Measurements from ENCODE around the gene PKP3. TPM values are rescaled to one million over a fixed set of nuclear protein-coding genes. Genes with fewer than 3 reads are reported as not detected.
A peak's percentile ranks its signal among the peaks of the same experiment; 100 is the strongest.

Gene PKP3
- total RNA-seq, 1 donor from 2014 or later = 0.85 TPM

DNA sequence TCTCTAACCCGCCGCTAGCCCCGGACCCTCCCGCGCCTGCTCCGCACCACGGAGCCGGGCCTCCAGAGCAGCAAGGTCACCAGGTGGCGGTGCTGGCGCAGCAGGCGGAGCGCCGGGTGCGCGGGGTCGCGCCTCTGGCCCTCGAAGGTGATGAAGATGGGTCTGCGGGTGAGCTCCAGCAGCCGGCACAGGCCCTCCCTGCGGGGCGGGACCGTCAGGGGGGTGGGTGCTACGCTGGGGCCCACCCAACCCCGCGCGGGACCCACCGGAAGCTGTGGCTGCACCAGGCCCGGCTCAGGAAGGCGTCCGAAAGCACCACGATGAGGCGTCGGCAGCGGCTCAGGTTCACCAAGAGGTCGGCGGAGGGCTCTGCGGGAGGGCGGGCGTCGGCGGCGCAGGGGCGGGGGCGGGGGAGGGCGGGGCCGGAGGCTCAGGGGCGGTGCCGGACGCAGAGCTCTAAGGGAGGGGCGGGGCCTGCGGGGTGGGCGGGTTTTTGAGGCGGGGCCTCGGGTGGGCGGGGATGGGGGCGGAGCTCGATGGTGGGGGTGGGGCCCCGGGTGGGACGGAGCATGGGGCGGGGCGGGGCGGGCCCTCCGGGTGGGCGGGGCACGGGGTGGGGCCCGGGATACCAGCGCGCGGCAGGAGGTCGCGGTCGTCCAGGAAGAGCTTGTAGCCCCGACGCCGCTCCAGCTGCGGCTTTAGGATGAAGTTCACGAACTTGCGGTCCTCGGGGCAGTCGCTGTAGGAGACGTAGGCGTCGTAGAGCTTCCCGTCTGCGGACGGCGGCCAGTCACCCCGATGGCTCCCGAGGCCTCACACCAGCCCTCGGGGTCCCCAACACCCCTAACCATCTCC, 13.0 kb downstream of the PKP3 start:
- no peaks in the 10 kb centered on the region for H3K36me3 Mint-ChIP-seq (ENCODE audit: low read depth)
- TF ChIP-seq, protein P1, sequence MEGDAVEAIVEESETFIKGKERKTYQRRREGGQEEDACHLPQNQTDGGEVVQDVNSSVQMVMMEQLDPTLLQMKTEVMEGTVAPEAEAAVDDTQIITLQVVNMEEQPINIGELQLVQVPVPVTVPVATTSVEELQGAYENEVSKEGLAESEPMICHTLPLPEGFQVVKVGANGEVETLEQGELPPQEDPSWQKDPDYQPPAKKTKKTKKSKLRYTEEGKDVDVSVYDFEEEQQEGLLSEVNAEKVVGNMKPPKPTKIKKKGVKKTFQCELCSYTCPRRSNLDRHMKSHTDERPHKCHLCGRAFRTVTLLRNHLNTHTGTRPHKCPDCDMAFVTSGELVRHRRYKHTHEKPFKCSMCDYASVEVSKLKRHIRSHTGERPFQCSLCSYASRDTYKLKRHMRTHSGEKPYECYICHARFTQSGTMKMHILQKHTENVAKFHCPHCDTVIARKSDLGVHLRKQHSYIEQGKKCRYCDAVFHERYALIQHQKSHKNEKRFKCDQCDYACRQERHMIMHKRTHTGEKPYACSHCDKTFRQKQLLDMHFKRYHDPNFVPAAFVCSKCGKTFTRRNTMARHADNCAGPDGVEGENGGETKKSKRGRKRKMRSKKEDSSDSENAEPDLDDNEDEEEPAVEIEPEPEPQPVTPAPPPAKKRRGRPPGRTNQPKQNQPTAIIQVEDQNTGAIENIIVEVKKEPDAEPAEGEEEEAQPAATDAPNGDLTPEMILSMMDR (IDR thresholded peaks at IDR 0.05) = peak; percentile 42
- H3K27me3 Mint-ChIP-seq (ENCODE audit: low read depth) = no peaks in the 10 kb centered on the region
- peak overlapping the region; percentile 59 for H3K4me3 Mint-ChIP-seq (ENCODE audit: unreplicated experiment)
- H3K27ac Mint-ChIP-seq (ENCODE audit: unreplicated experiment) = no peak overlapping the region
- H3K4me1 Mint-ChIP-seq (ENCODE audit: low read depth) = peaks cover 8% of the 10 kb centered on the region
- no peaks in the 10 kb centered on the region for H3K9me3 Mint-ChIP-seq (ENCODE audit: low read depth)
- no peak for DNase-seq (ENCODE audit: low spot score)

DNA sequence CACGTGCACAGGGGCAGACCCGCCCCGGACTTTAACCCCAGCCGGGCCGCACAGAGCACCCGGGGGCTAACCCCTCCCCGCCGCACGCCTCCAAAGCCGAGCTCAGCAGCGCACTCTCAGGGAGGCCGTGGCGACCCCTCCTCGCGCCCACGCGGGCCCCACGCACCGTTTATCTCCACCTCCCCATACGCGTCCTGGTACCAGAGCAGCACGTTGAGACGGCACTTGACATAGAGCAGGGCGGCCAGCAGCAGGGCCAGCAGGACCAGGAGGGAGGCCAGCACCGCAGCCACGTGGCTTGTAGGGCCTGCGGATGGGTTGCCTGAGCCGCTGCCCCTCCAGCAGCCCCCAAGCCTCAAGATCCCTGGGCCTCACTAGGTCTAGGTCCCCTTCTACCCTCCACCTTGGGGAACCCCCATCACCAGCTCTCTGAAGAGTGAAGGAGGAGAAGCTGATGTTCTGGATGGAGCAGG, 13.7 kb downstream of the PKP3 start:
- H3K9me3 Mint-ChIP-seq (ENCODE audit: low read depth) = no peaks in the 10 kb centered on the region
- peak overlapping the region; percentile 16 for H3K4me3 Mint-ChIP-seq (ENCODE audit: unreplicated experiment)
- no peak for DNase-seq (ENCODE audit: low spot score)
- no peaks in the 10 kb centered on the region for H3K36me3 Mint-ChIP-seq (ENCODE audit: low read depth)
- H3K27ac Mint-ChIP-seq (ENCODE audit: unreplicated experiment) = no peak overlapping the region
- no peaks in the 10 kb centered on the region for H3K27me3 Mint-ChIP-seq (ENCODE audit: low read depth)
- TF ChIP-seq, protein P1 (IDR thresholded peaks at IDR 0.05) = no peak
- H3K4me1 Mint-ChIP-seq (ENCODE audit: low read depth) = peaks cover 8% of the 10 kb centered on the region

DNA sequence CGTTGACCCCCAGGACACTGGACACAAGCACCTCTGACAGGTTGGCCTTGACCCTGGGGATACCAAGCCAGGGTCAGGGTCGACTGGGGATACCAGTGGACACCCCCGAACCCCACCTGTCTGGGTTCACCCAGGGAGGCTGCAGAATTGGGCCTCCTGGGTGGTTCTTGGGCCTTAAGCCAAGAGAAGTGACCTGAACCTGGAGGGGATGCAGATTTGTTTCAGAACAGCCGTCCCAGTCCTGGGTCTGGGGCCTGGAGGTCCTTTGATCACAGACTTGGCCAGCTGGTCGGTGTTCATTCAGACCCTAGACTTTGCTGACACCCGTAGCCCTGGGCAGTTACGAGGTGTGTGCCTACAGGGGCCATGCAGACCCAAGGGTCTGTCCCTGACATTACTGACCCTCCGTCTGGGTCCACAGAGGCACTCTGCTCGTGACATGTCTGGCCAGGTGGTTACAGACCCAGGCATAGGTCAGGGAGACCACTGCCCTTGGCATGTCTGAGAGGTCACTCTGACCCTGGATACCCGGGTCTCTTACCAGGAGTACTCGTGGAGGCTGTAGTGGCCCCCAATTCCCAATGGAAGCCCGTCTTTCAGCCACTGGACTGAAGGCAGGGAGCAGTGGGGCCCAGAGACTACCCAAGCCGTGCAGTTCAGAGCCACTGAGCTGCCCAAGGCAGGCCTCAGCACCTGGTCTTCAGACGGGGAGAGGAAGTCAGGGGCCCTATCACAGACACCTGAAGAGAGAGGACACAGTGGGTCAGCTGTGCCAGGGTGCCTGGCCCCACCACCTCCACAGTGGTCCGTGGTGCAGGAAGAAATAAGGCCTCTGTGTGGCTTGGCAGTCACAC, 14.4 kb downstream of the PKP3 start:
- Mint-ChIP-seq H3K9me3 (ENCODE audit: low read depth) (no peaks in the 10 kb centered on the region), H3K27ac (ENCODE audit: unreplicated experiment) (no peak overlapping the region), H3K36me3 (ENCODE audit: low read depth) (no peaks in the 10 kb centered on the region), H3K4me1 (ENCODE audit: low read depth) (peaks cover 8% of the 10 kb centered on the region), H3K4me3 (ENCODE audit: unreplicated experiment) (no peak overlapping the region), H3K27me3 (ENCODE audit: low read depth) (no peaks in the 10 kb centered on the region)
- TF ChIP-seq, protein P1 (IDR thresholded peaks at IDR 0.05) = no peak
- DNase-seq (ENCODE audit: low spot score) = no peak

DNA sequence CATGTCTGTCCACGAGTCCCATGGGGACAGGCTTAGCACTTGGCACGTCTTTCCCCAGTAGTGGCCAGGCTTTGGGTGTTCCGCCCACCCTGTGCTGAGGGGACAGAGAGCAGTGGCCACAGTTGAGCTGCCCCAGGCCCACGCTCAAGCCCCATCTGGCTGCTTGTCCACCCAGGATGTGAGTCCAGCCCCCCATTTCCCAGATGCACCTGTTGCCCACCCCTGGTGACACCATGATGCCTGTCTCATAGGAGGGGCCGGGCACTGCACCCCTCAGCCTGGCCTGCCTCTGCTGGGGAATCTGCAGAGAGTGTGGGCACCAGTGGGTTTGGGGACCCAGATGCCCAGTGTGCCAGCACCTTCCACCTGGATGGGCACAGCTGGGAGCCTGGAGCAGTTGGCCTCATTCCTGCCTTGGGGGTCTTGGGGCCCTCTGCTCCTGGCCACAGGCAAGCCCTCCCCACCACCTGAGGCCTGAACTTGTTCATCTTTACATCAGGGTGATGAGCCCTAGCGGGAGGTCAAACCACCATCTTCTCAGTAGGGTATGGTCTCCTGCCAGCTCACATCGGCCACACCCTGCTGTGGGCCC, 15.1 kb downstream of the PKP3 start:
- H3K9me3 Mint-ChIP-seq (ENCODE audit: low read depth) = no peaks in the 10 kb centered on the region
- no peak overlapping the region for H3K4me3 Mint-ChIP-seq (ENCODE audit: unreplicated experiment)
- DNase-seq (ENCODE audit: low spot score) = no peak
- no peak overlapping the region for H3K27ac Mint-ChIP-seq (ENCODE audit: unreplicated experiment)
- TF ChIP-seq, protein P1 (IDR thresholded peaks at IDR 0.05) = no peak
- H3K27me3 Mint-ChIP-seq (ENCODE audit: low read depth) = no peaks in the 10 kb centered on the region
- no peaks in the 10 kb centered on the region for H3K36me3 Mint-ChIP-seq (ENCODE audit: low read depth)
- H3K4me1 Mint-ChIP-seq (ENCODE audit: low read depth) = peaks cover 8% of the 10 kb centered on the region

Measured in chondrocyte (in vitro differentiated cells).